ENCODE measurements around the gene PYGO1. TPM values are rescaled to one million over a fixed set of nuclear protein-coding genes. Genes with fewer than 3 reads are reported as not detected.
"Not testable (repeated sequence)": the region's sequence is repeated elsewhere in the genome, so short reads cannot be mapped to it uniquely, and the experiment has no call there.

The PYGO1 gene
- total RNA-seq, 1 experiment from 2014 or later: 9.9 TPM

- H3K27me3 ChIP-seq (replicated peaks); H3K9me3 ChIP-seq (replicated peaks); DNase-seq (ENCODE audit: low read depth in 1 of 2, low spot score in 2 of 2); H3K4me3 ChIP-seq; H3K4me1 ChIP-seq (replicated peaks); H3K27ac ChIP-seq; H3K36me3 ChIP-seq: not testable (repeated sequence)
These were observed 74.3 kb downstream of the PYGO1 start for GRCh38 chr15:55513621-55514413.

GRCh38 chr15:55513152-55513551, 75.0 kb downstream of the PYGO1 start:
- Histone ChIP-seq H3K36me3 (no peaks in the 10 kb centered on the region), H3K4me3 (no peak overlapping the region), H3K9me3 (replicated peaks) (no peaks in the 10 kb centered on the region), H3K27ac (no peak overlapping the region), H3K27me3 (replicated peaks) (no peaks in the 10 kb centered on the region), H3K4me1 (replicated peaks) (no peaks in the 10 kb centered on the region)
- no peak for DNase-seq (ENCODE audit: low read depth in 1 of 2, low spot score in 2 of 2)

GRCh38 chr15:55507567-55507966, 80.6 kb downstream of the PYGO1 start:
- no peak overlapping the region for H3K27ac ChIP-seq

GRCh38 chr15:55505407-55505806, 82.7 kb downstream of the PYGO1 start:
- not testable (repeated sequence) for H3K9me3 ChIP-seq (replicated peaks); H3K27ac ChIP-seq; H3K27me3 ChIP-seq (replicated peaks)

More at GRCh38 chr15:55507567-55507966, 80.6 kb downstream of the PYGO1 start:
- Histone ChIP-seq H3K9me3 (replicated peaks) (no peaks in the 10 kb centered on the region), H3K27me3 (replicated peaks) (no peaks in the 10 kb centered on the region), H3K4me1 (replicated peaks) (no peaks in the 10 kb centered on the region), H3K36me3 (no peaks in the 10 kb centered on the region), H3K4me3 (no peak overlapping the region)
- DNase-seq (ENCODE audit: low read depth in 1 of 2, low spot score in 2 of 2): no peak

GRCh38 chr15:55499151-55499550, 89.0 kb downstream of the PYGO1 start:
- Histone ChIP-seq H3K4me1 (replicated peaks) (0 out of 2 replicates have a peak, but pooled peaks cover 3% of the 10 kb centered on the region), H3K9me3 (replicated peaks) (no peaks in the 10 kb centered on the region), H3K4me3 (no peak overlapping the region), H3K27me3 (replicated peaks) (no peaks in the 10 kb centered on the region), H3K27ac (no peak overlapping the region), H3K36me3 (no peaks in the 10 kb centered on the region)
- DNase-seq (ENCODE audit: low read depth in 1 of 2, low spot score in 2 of 2): no peak

More at GRCh38 chr15:55505407-55505806, 82.7 kb downstream of the PYGO1 start:
- not testable (repeated sequence) for H3K4me1 ChIP-seq (replicated peaks); H3K4me3 ChIP-seq; H3K36me3 ChIP-seq; DNase-seq (ENCODE audit: low read depth in 1 of 2, low spot score in 2 of 2)

- not testable (repeated sequence) for H3K36me3 ChIP-seq; H3K27me3 ChIP-seq (replicated peaks); H3K27ac ChIP-seq; H3K9me3 ChIP-seq (replicated peaks); H3K4me1 ChIP-seq (replicated peaks)
- H3K4me3 ChIP-seq: peak overlapping the region; percentile 44
- DNase-seq (ENCODE audit: low read depth in 1 of 2, low spot score in 2 of 2): peak; percentile 81 to 84
These were observed 89.8 kb downstream of the PYGO1 start for GRCh38 chr15:55498109-55498938.

GRCh38 chr15:55496716-55497115, 91.4 kb downstream of the PYGO1 start:
- Histone ChIP-seq H3K4me3 (no peak overlapping the region), H3K27ac (no peak overlapping the region), H3K4me1 (replicated peaks) (0 out of 2 replicates have a peak, but pooled peaks cover 3% of the 10 kb centered on the region), H3K36me3 (no peaks in the 10 kb centered on the region), H3K9me3 (replicated peaks) (no peaks in the 10 kb centered on the region), H3K27me3 (replicated peaks) (no peaks in the 10 kb centered on the region)
- no peak for DNase-seq (ENCODE audit: low read depth in 1 of 2, low spot score in 2 of 2)

- Histone ChIP-seq H3K4me1 (replicated peaks) (0 out of 2 replicates have a peak, but pooled peaks cover 3% of the 10 kb centered on the region), H3K36me3 (no peaks in the 10 kb centered on the region), H3K9me3 (replicated peaks) (no peaks in the 10 kb centered on the region), H3K27ac (no peak overlapping the region), H3K4me3 (no peak overlapping the region), H3K27me3 (replicated peaks) (no peaks in the 10 kb centered on the region)
- no peak for DNase-seq (ENCODE audit: low read depth in 1 of 2, low spot score in 2 of 2)
These were observed 93.2 kb downstream of the PYGO1 start for GRCh38 chr15:55494931-55495330.

- H3K27me3 ChIP-seq (replicated peaks); H3K9me3 ChIP-seq (replicated peaks); H3K4me1 ChIP-seq (replicated peaks); H3K4me3 ChIP-seq; H3K27ac ChIP-seq; H3K36me3 ChIP-seq: not testable (repeated sequence)
- peak; percentile 32 to 60 for DNase-seq (ENCODE audit: low read depth in 1 of 2, low spot score in 2 of 2)
These were observed 99.1 kb downstream of the PYGO1 start for GRCh38 chr15:55488952-55489600.

Other genes with a start within 250 kb of the PYGO1 start
- 21.4 and 28.2 TPM in 2 replicates for gene CCPG1, start 180.0 kb downstream of the PYGO1 start, total RNA-seq (2014; rRNA removed; shearing (Covaris generic))
- not detected in 2 replicates for gene PIERCE2, start 179.8 kb downstream of the PYGO1 start, total RNA-seq (2014; rRNA removed; shearing (Covaris generic))
- gene DNAAF4, start 80.1 kb downstream of the PYGO1 start, total RNA-seq (2014; rRNA removed; shearing (Covaris generic)): 0.45 and 20.3 TPM in 2 replicates
- 2.8 and 3.4 TPM in 2 replicates for gene PRTG, start 154.8 kb upstream of the PYGO1 start, total RNA-seq (2014; rRNA removed; shearing (Covaris generic))

Measured in SJSA1 (cell line).